Astrocyte of the spinal cord (primary cell): Measurements from ENCODE around the gene UMAD1.

Experiments
- DNase-seq: peaks from one replicate; pipeline ENCODE4 v3.0.0; 2011; ENCODE audit warnings: low read depth, low spot score
- H3K4me3 ChIP-seq: 2 replicates; pipeline ENCODE4 v1.5.1; 2011; ENCODE audit warnings: low read depth, mild to moderate bottlenecking, low read length, moderate library complexity
- CTCF ChIP-seq: IDR thresholded peaks from 2 replicates; pipeline ENCODE4 v1.5.1; 2012; ENCODE audit warnings: low read depth, mild to moderate bottlenecking, low read length, inconsistent platforms
- in situ Hi-C: cut with HindIII; loops from 2 replicates; pipeline ENCODE4 v1.10.0; 2017; ENCODE audit warnings: low sequenced_read_pairs

Gene UMAD1

DNA sequence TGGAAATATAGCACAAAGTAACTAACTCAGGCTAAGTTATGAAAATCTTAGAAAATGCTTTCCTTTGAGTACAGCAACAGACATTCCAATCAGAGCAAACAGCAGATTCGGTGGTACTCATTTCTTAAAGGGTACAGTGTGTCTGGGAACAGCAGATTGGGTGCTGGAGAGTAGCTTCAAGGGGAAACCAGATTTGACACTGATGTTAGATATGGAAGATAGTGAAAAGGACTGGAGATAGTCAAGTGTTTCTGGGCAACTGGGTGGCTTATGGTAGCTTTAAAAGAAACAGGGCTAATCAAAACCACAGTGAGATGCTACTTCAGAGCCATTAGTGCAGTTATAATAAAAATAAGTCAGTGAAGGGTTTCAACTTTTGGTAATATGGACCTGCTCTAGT, 12.1 kb upstream of the UMAD1 start:
- no peak for TF ChIP-seq CTCF
- in situ Hi-C loops = no loop called here
- H3K4me3 ChIP-seq = no peak overlapping the region
- no peak for DNase-seq

GRCh38 chr7:7630626-7631329, 9.8 kb upstream of the UMAD1 start:
- in situ Hi-C loops = no loop called here
- TF ChIP-seq CTCF = no peak
- no peak for DNase-seq
- H3K4me3 ChIP-seq = no peak overlapping the region

DNA sequence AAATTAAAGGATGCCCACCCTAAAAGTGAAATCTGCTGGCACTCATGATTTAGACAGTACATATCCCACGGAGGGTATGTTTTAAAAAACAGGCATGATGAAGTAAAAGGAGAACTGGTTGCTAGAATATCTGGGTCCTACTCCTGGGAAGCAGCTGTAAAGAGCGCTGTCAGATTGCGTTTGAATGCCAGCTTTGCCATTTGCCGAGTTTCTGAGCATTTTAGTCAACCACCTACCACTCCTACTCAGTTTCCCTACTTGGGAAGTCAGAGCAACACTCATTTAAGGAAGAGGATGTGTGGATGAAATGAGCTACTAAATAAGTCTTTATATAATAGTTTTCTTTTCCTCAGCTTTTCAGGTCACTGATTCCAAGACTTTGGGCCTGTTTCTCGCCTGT, 1.1 kb upstream of the UMAD1 start:
- in situ Hi-C loops = no loop called here
- H3K4me3 ChIP-seq = peak overlapping the region; percentile 67
- no peak for TF ChIP-seq CTCF
- no peak for DNase-seq

- in situ Hi-C loops = no loop called here
- TF ChIP-seq CTCF = no peak
- DNase-seq = no peak
- H3K4me3 ChIP-seq = peak overlapping the region; percentile 67
Measured at GRCh38 chr7:7639847-7640220, 718 bp upstream of the UMAD1 start.

GRCh38 chr7:7641129-7641663, 644 bp downstream of the UMAD1 start:
- peak overlapping the region; percentile 67 for H3K4me3 ChIP-seq
- TF ChIP-seq CTCF = no peak
- DNase-seq = no peak
- in situ Hi-C loops = no loop called here

- no peak overlapping the region for H3K4me3 ChIP-seq
- DNase-seq = no peak
- in situ Hi-C loops = no loop called here
- TF ChIP-seq CTCF = no peak
Measured at GRCh38 chr7:7642081-7642480, 1.5 kb downstream of the UMAD1 start.
